Measurements from ENCODE around the gene MVB12B.

DNA sequence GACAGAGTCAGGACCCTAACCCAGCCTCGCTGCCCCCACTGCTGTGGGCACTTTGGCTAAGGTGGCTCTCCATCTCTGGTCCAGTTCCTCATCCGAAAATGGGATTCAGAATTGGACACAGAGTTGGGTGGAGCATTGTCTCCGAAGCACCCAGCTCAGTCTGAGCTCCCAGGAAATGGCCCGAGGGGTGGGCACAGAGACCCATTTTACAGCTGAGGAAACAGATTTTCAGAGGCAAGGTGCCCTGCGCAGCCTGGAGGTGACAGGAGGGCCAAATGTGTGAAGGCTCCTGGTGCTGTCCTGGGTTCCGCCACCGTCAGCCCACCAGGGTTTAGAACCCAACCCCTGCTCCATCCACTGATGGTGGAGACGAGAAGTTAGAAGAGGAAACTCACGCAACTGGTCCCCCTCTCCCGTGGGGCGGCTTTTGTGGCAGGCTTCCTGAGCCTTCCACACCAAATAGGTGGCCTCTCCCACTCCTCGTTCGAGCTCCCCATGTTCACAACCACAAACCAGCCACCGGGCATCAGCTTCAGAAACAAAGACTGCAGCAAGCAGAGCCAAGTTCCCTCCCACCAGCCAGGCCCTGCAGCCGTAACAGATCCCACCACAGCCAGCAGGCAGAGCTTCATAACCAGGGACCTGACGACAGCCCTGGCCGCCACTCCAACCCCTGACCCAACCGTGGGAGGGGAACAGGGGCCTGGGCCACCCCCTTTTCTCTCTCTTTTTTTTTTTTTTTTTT lies 196.2 kb downstream of the MVB12B start:
- TF ChIP-seq FOXP2 (optimal IDR thresholded peaks at IDR 0.05; ENCODE audit: borderline replicate concordance, extremely low read depth, extremely low read length, insufficient read depth), result no peak
- no peak for TF ChIP-seq POLR2AphosphoS5 (IDR thresholded peaks at IDR 0.05; ENCODE audit: low read depth, low read length)
- no peak for TF ChIP-seq TAF1 (IDR thresholded peaks at IDR 0.05; ENCODE audit: borderline replicate concordance, insufficient read depth, low read length)

Data from PFSK-1 (cell line).